ENCODE data around the gene GPRC5D. TPM values are rescaled to one million over a fixed set of nuclear protein-coding genes. Genes with fewer than 3 reads are reported as not detected.

GPRC5D gene
- polyA plus RNA-seq, 1 of the 3 experiments (the other 2 are of a cell fraction), result not detected

DNA sequence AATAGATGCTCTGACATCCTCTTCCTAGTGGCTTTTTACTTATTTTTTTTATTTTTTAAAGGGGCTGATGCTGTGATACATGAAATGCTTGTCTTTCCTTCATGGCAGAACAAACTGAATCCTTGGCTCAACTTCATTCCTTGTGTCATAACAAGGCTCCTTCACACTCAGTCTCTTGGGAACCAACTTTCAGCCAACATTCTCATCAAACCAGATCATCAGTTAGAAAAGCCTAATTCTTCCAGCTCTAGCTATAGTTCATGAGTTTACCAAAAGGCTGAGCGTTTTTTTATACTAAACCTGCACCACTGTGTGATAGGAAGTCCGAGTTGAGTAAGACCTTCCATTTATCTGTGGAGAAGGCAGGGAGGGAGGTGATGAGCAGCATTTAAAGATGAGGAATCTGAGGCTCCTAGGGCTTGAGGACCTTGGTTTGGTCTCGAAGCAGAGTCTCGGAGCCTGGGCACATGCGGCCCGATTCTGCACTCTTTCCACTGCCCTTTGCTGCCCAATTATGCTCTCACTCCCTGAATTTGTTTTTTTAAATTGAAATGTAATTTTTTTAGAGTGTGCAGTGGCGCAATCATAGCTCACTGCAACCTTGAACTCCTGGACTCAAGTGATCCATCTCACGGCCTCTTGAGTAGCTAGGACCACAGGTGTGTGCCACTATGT, 8.2 kb downstream of the GPRC5D start:
- Histone ChIP-seq H3K9ac (no peak overlapping the region), H3F3A (replicated peaks; ENCODE audit: insufficient read depth) (no peaks in the 10 kb centered on the region), H3K79me2 (ENCODE audit: insufficient read depth) (no peaks in the 10 kb centered on the region), H3K4me1 (ENCODE audit: control insufficient read depth in 1 of 2, insufficient read depth in 2 of 2, low read depth in 1 of 2, low read length in 1 of 2) (no peaks in the 10 kb centered on the region), H3K27ac (ENCODE audit: low read depth in 2 of 2, low read length in 1 of 2) (no peak overlapping the region), H4K20me1 (ENCODE audit: insufficient read depth) (no peaks in the 10 kb centered on the region), H3K9me3 (no peaks in the 10 kb centered on the region), H3K9me2 (no peaks in the 10 kb centered on the region), H3K36me3 (replicated peaks in 1 of 2; ENCODE audit: control insufficient read depth in 1 of 2, insufficient read depth in 2 of 2, low read length in 1 of 2) (no peaks in the 10 kb centered on the region), H3K4me3 (ENCODE audit: low read depth in 2 of 2, low read length in 1 of 2) (no peak overlapping the region), H3K27me3 (ENCODE audit: insufficient read depth) (no peaks in the 10 kb centered on the region), H2AFZ (ENCODE audit: low read depth) (no peak overlapping the region), H3K4me2 (no peak overlapping the region)
- ChIA-PET CTCF (interaction anchor here (1.2 to 1.4 kb wide), 2 partner anchors 27 kb away, joined by 3 to 4 read pairs; no protein-coding TSS in a partner anchor), POLR2A (interaction anchor here (0.6 kb wide), 1 partner anchor 27 kb away, joined by 3 read pairs; no protein-coding TSS in a partner anchor)
- DNase-seq, result no peak
- WGBS (ENCODE audit: low lambda C conversion rate), result 83% methylated on average over 8 of the region's 8 CpGs
- TF ChIP-seq RFX5 (IDR thresholded peaks at IDR 0.05; ENCODE audit: low read length) (no peak), SIN3A (IDR thresholded peaks at IDR 0.05; ENCODE audit: borderline replicate concordance, low read depth, low read length) (no peak), FOSL2 (IDR thresholded peaks at IDR 0.05; ENCODE audit: borderline replicate concordance, low read depth) (no peak), GATA2 (CRISPR knock-in tag; IDR thresholded peaks at IDR 0.05) (no peak), REST (IDR thresholded peaks at IDR 0.05; ENCODE audit: low read depth, low read length) (no peak)

- Histone ChIP-seq H3K4me3 (ENCODE audit: low read depth in 2 of 2, low read length in 1 of 2) (no peak overlapping the region), H3K36me3 (replicated peaks in 1 of 2; ENCODE audit: control insufficient read depth in 1 of 2, insufficient read depth in 2 of 2, low read length in 1 of 2) (no peaks in the 10 kb centered on the region), H2AFZ (ENCODE audit: low read depth) (no peak overlapping the region), H3K79me2 (ENCODE audit: insufficient read depth) (no peaks in the 10 kb centered on the region), H3K27ac (ENCODE audit: low read depth in 2 of 2, low read length in 1 of 2) (no peak overlapping the region), H3K4me1 (ENCODE audit: control insufficient read depth in 1 of 2, insufficient read depth in 2 of 2, low read depth in 1 of 2, low read length in 1 of 2) (no peaks in the 10 kb centered on the region), H3K4me2 (no peak overlapping the region), H3K9ac (no peak overlapping the region), H3K9me2 (no peaks in the 10 kb centered on the region), H3K9me3 (no peaks in the 10 kb centered on the region), H4K20me1 (ENCODE audit: insufficient read depth) (no peaks in the 10 kb centered on the region), H3K27me3 (ENCODE audit: insufficient read depth) (no peaks in the 10 kb centered on the region), H3F3A (replicated peaks; ENCODE audit: insufficient read depth) (no peaks in the 10 kb centered on the region)
- 74% methylated on average over 10 of the region's 10 CpGs for WGBS (ENCODE audit: low lambda C conversion rate)
- POLR2A ChIA-PET, result no interaction called here
- TF ChIP-seq JUND (IDR thresholded peaks at IDR 0.05) (no peak), EP300 (IDR thresholded peaks at IDR 0.05; ENCODE audit: borderline replicate concordance in 1 of 2, low read depth in 1 of 2, low read length in 1 of 2) (no peak), RFX5 (IDR thresholded peaks at IDR 0.05; ENCODE audit: low read length) (no peak)
- TF ChIP-seq, protein P1, sequence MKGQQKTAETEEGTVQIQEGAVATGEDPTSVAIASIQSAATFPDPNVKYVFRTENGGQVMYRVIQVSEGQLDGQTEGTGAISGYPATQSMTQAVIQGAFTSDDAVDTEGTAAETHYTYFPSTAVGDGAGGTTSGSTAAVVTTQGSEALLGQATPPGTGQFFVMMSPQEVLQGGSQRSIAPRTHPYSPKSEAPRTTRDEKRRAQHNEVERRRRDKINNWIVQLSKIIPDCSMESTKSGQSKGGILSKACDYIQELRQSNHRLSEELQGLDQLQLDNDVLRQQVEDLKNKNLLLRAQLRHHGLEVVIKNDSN (IDR thresholded peaks at IDR 0.05; ENCODE audit: borderline replicate concordance, low read depth), result no peak
- no peak for DNase-seq
- CTCF ChIA-PET, result interaction anchor here (0.8 to 1.5 kb wide), 3 partner anchors 26 to 313 kb away, joined by 3 to 6 read pairs (median 3); no protein-coding TSS in a partner anchor
Measured at GRCh38 chr12:12941450-12942350, 10.3 kb downstream of the GPRC5D start.

Data from SK-N-SH (cell line).